A549 (cell line): Measurements from ENCODE around the gene FYB1. TPM values are rescaled to one million over a fixed set of nuclear protein-coding genes. Genes with fewer than 3 reads are reported as not detected.

Experiments
- ATAC-seq, 2 experiments: fragments of 200-7000 bp in 1 of 2; fragments of >200 bp in 1 of 2; cut with Nextera tagmentation in 1 of 2; cut with Tn5 transposase in 1 of 2; 3 replicates each; pipeline versions ENCODE4 v1.8.0 to v1.9.1; 2018 to 2020; ENCODE audit warnings: mild to moderate bottlenecking in 1 of 2, moderate library complexity in 1 of 2
- CTCF ChIA-PET: fragments of 300-600 bp; sonication (Branson Sonifier 250); formaldehyde crosslinking; extraction: SDS; loops from one replicate; lab custom pipeline; 2021; ENCODE audit warnings: antibody characterized with exemption, inconsistent platforms; lab: Yijun Ruan, JAX
- POLR2A ChIA-PET: fragments of 350-600 bp; formaldehyde crosslinking; extraction: SDS; loops from one replicate; lab custom pipeline; 2021; ENCODE audit warnings: antibody characterized with exemption, inconsistent platforms; lab: Yijun Ruan, JAX
- DNase-seq, 2 experiments: peaks; one replicate each; pipeline versions ENCODE4 v3.0.0 to v3.0.0-alpha.2; 2011 to 2016; ENCODE audit warnings: low read depth in 1 of 2, low spot score in 1 of 2
- FAIRE-seq: peaks from 2 replicates; lab custom pipeline; 2011; peaks lifted over from hg19 to GRCh38; lab: Jason Lieb, UNC
- H3K27ac ChIP-seq, 2 experiments: fragments of >200 bp; sonication (Bioruptor Twin); formaldehyde crosslinking; 3 replicates each; pipeline ENCODE4 v1.5.1; 2016 to 2017
- H3K4me1 ChIP-seq: fragments of >200 bp; sonication (Bioruptor Twin); formaldehyde crosslinking; 3 replicates; pipeline ENCODE4 v1.6.1; 2016
- H3K4me2 ChIP-seq: fragments of >200 bp; sonication (Bioruptor Twin); formaldehyde crosslinking; 3 replicates; pipeline ENCODE4 v1.6.1; 2016
- H3K4me3 ChIP-seq: fragments of >200 bp; sonication (Bioruptor Twin); formaldehyde crosslinking; 3 replicates; pipeline ENCODE4 v1.5.1; 2016
- H3K9me3 ChIP-seq: fragments of >200 bp; sonication (Bioruptor Twin); formaldehyde crosslinking; 3 replicates; pipeline ENCODE4 v1.6.1; 2016
- BHLHE40 ChIP-seq: IDR thresholded peaks from 2 replicates; pipeline ENCODE4 v1.6.1; 2012; ENCODE audit warnings: low read depth, low read length, inconsistent platforms
- CBX2 ChIP-seq: fragments of 200-600 bp; sonication (generic); IDR thresholded peaks from 2 replicates; pipeline ENCODE4 v1.6.1; 2016; ENCODE audit warnings: low read depth, mild to moderate bottlenecking, borderline replicate concordance
- CBX8 ChIP-seq: fragments of 200-600 bp; sonication (generic); IDR thresholded peaks from 2 replicates; pipeline ENCODE4 v1.6.1; 2016
- EP300 ChIP-seq, 2 experiments: fragments of >200 bp; sonication (Bioruptor Twin); formaldehyde crosslinking; IDR thresholded peaks; 2 replicates in 1 of 2; 3 replicates in 1 of 2; pipeline ENCODE4 v1.6.1; 2016 to 2017
- FOSL2 ChIP-seq, 2 experiments: fragments of 450-650 bp in 1 of 2; fragments of >200 bp in 1 of 2; sonication (Bioruptor Twin) in 1 of 2; formaldehyde crosslinking; IDR thresholded peaks; 2 replicates each; pipeline versions ENCODE4 v1.5.0 to v1.6.1; 2016 to 2020; ENCODE audit warnings: mild to moderate bottlenecking in 1 of 2, moderate library complexity in 1 of 2
- GATA3 ChIP-seq: IDR thresholded peaks from 2 replicates; pipeline ENCODE4 v1.6.1; 2012; ENCODE audit warnings: borderline replicate concordance
- HOXB13 ChIP-seq: fragments of 250-450 bp; sonication (Bioruptor Pico); IDR thresholded peaks from 2 replicates; pipeline ENCODE4 v1.5.0; 2020; ENCODE audit warnings: low read depth, mild to moderate bottlenecking, moderate library complexity
- JUNB ChIP-seq: fragments of >200 bp; sonication (Bioruptor Twin); formaldehyde crosslinking; IDR thresholded peaks from 2 replicates; pipeline ENCODE4 v1.6.1; 2016
- KDM1A ChIP-seq: fragments of 200-600 bp; sonication (generic); IDR thresholded peaks from 2 replicates; pipeline ENCODE4 v1.6.1; 2016; ENCODE audit warnings: low read depth, mild to moderate bottlenecking
- MYC ChIP-seq: IDR thresholded peaks from 2 replicates; pipeline ENCODE4 v1.6.1; 2012; ENCODE audit warnings: mild to moderate bottlenecking, inconsistent platforms, low read length, improper control_type of control experiment, borderline replicate concordance
- RAD21 ChIP-seq, 2 experiments: fragments of >200 bp in 1 of 2; sonication (Bioruptor Twin) in 1 of 2; formaldehyde crosslinking in 1 of 2; IDR thresholded peaks in 1 of 2; conservative IDR thresholded peaks in 1 of 2; 2 replicates in 1 of 2; 3 replicates in 1 of 2; pipeline ENCODE4 v1.6.1; 2012 to 2018; ENCODE audit warnings: inconsistent platforms in 1 of 2
- RFX5 ChIP-seq: fragments of 450-650 bp; IDR thresholded peaks from 2 replicates; pipeline ENCODE4 v1.7.1; 2014; ENCODE audit warnings: antibody characterized with exemption, mild to moderate bottlenecking, moderate library complexity
- SMC3 ChIP-seq: fragments of >200 bp; sonication (Bioruptor Twin); formaldehyde crosslinking; IDR thresholded peaks from 3 replicates; pipeline ENCODE4 v1.6.1; 2018; ENCODE audit warnings: inconsistent platforms
- ZFP36 ChIP-seq: fragments of 450-650 bp; IDR thresholded peaks from 2 replicates; pipeline ENCODE4 v1.6.1; 2014; ENCODE audit warnings: borderline replicate concordance; ENCODE audit not compliant: partially characterized antibody
- WGBS: methylation state at CpG from one replicate; pipeline ENCODE4 v1.1.6; 2017; ENCODE audit errors: missing lambda C conversion rate; 5-methylcytosine and 5-hydroxymethylcytosine counted together
- polyA plus RNA-seq, 4 experiments: library from polyadenylated mRNA; depleted of rRNA in 3 of 4; stranded (reverse); fragments of >200 nt; fragmentation: RNase III in 1 of 4; extraction: RNeasy Plus Mini Kit Qiagen cat#74134 plus additional on column Dnase treatment in 1 of 4; gene quantifications; 2 replicates in 3 of 4; 3 replicates in 1 of 4; pipeline ENCODE4 v1.2.3, GENCODE V29; 2011 to 2017
- TF ChIP-seq, protein P1 (sequence below): IDR thresholded peaks from 2 replicates; pipeline ENCODE4 v1.6.1; 2012
- TF ChIP-seq, protein P2 (sequence below): fragments of 250-450 bp; sonication (Bioruptor Pico); IDR thresholded peaks from 2 replicates; pipeline ENCODE4 v1.5.0; 2021; ENCODE audit warnings: mild to moderate bottlenecking, moderate library complexity, borderline replicate concordance
- TF ChIP-seq, protein P3 (sequence below): fragments of >200 bp; sonication (Bioruptor Twin); formaldehyde crosslinking; IDR thresholded peaks from 3 replicates; pipeline ENCODE4 v1.6.1; 2016
- TF ChIP-seq, protein P4 (sequence below): fragments of 200-600 bp; sonication (generic); IDR thresholded peaks from 2 replicates; pipeline ENCODE4 v1.6.1; 2016; ENCODE audit warnings: antibody characterized with exemption, mild to moderate bottlenecking, moderate library complexity

Gene FYB1
- polyA plus RNA-seq, 2 of the 4 experiments (the other 2 are of a cell fraction), result 7.4 to 34.6 TPM

DNA sequence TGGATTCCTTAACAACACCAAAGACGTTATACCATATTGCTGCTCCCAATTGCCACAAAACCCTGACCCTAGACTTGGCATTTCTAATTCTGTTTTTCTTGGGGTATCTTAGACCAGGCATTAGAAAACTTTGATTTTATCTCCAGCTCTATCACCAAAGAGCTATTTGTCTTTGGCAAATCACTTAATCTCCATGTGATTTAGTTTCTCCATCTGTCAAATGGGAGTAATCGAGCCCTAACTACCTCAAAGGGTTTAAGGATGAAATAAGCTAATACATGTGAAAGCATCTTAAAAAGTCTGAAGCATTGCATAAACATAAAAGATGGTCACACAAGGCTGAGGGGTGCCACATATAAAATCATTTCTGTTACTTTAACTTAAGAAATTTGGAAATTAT is 60.6 kb downstream of the FYB1 start:
- no peak for DNase-seq
- WGBS, result 85% methylated on average over 2 of the region's 2 CpGs
- Histone ChIP-seq H3K9me3 (no peaks in the 10 kb centered on the region), H3K4me2 (no peak overlapping the region), H3K4me1 (no peaks in the 10 kb centered on the region), H3K4me3 (no peak overlapping the region), H3K27ac (no peak overlapping the region)
- TF ChIP-seq, protein P1, sequence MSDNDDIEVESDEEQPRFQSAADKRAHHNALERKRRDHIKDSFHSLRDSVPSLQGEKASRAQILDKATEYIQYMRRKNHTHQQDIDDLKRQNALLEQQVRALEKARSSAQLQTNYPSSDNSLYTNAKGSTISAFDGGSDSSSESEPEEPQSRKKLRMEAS, result no peak
- no peak for TF ChIP-seq RAD21 (conservative IDR thresholded peaks at IDR 0.05 in 1 of 2, IDR thresholded peaks at IDR 0.05 in 1 of 2)
- TF ChIP-seq, protein P2, sequence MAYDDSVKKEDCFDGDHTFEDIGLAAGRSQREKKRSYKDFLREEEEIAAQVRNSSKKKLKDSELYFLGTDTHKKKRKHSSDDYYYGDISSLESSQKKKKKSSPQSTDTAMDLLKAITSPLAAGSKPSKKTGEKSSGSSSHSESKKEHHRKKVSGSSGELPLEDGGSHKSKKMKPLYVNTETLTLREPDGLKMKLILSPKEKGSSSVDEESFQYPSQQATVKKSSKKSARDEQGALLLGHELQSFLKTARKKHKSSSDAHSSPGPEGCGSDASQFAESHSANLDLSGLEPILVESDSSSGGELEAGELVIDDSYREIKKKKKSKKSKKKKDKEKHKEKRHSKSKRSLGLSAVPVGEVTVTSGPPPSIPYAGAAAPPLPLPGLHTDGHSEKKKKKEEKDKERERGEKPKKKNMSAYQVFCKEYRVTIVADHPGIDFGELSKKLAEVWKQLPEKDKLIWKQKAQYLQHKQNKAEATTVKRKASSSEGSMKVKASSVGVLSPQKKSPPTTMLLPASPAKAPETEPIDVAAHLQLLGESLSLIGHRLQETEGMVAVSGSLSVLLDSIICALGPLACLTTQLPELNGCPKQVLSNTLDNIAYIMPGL, result no peak
- no peak for TF ChIP-seq BHLHE40
- TF ChIP-seq MYC, result no peak
- TF ChIP-seq KDM1A, result no peak
- TF ChIP-seq SMC3, result no peak
- no peak for ATAC-seq
- ChIA-PET CTCF (interaction anchor here (1.6 kb wide), 1 partner anchor 19 kb away, joined by 3 read pairs; no protein-coding TSS in a partner anchor), POLR2A (no interaction called here)
- no peak for FAIRE-seq

DNA sequence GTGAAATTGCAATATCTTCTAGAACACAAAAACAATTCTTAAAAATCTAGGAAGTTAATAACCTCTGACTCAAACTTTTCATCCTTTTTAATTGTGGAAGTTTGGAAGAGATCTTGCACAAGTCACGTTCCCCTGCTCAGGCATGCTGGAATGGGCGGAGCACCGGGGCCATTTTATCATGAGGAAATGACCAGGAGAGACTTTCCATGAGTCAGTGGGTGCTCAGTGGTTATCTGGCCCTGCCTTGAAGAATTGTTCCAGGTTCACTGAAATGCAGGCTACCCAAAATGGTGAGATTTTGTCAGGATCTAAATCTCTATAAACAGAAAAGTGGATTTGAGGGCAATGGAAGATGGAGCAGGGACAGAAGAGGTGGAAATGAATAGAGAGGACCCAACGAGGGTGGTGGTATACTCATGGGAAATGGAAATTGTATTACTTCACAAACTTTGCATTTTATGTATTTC is 61.2 kb downstream of the FYB1 start:
- Histone ChIP-seq H3K4me1 (no peaks in the 10 kb centered on the region), H3K9me3 (no peaks in the 10 kb centered on the region), H3K27ac (no peak overlapping the region), H3K4me2 (no peak overlapping the region), H3K4me3 (no peak overlapping the region)
- no peak for TF ChIP-seq ZFP36
- no peak for TF ChIP-seq HOXB13 (CRISPR knock-in tag)
- no peak for TF ChIP-seq JUNB
- TF ChIP-seq KDM1A, result no peak
- no peak for TF ChIP-seq SMC3
- no peak for TF ChIP-seq GATA3
- TF ChIP-seq, protein P3, sequence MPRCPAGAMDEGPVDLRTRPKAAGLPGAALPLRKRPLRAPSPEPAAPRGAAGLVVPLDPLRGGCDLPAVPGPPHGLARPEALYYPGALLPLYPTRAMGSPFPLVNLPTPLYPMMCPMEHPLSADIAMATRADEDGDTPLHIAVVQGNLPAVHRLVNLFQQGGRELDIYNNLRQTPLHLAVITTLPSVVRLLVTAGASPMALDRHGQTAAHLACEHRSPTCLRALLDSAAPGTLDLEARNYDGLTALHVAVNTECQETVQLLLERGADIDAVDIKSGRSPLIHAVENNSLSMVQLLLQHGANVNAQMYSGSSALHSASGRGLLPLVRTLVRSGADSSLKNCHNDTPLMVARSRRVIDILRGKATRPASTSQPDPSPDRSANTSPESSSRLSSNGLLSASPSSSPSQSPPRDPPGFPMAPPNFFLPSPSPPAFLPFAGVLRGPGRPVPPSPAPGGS, result no peak
- TF ChIP-seq CBX2, result no peak
- TF ChIP-seq EP300 (IDR thresholded peaks at IDR 0.05), result no peak
- TF ChIP-seq RFX5, result no peak
- TF ChIP-seq, protein P4, sequence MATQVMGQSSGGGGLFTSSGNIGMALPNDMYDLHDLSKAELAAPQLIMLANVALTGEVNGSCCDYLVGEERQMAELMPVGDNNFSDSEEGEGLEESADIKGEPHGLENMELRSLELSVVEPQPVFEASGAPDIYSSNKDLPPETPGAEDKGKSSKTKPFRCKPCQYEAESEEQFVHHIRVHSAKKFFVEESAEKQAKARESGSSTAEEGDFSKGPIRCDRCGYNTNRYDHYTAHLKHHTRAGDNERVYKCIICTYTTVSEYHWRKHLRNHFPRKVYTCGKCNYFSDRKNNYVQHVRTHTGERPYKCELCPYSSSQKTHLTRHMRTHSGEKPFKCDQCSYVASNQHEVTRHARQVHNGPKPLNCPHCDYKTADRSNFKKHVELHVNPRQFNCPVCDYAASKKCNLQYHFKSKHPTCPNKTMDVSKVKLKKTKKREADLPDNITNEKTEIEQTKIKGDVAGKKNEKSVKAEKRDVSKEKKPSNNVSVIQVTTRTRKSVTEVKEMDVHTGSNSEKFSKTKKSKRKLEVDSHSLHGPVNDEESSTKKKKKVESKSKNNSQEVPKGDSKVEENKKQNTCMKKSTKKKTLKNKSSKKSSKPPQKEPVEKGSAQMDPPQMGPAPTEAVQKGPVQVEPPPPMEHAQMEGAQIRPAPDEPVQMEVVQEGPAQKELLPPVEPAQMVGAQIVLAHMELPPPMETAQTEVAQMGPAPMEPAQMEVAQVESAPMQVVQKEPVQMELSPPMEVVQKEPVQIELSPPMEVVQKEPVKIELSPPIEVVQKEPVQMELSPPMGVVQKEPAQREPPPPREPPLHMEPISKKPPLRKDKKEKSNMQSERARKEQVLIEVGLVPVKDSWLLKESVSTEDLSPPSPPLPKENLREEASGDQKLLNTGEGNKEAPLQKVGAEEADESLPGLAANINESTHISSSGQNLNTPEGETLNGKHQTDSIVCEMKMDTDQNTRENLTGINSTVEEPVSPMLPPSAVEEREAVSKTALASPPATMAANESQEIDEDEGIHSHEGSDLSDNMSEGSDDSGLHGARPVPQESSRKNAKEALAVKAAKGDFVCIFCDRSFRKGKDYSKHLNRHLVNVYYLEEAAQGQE, result no peak
- TF ChIP-seq FOSL2 (IDR thresholded peaks at IDR 0.05), result no peak
- TF ChIP-seq FOSL2 (CRISPR knock-in tag; IDR thresholded peaks at IDR 0.05), result no peak
- TF ChIP-seq CBX8, result no peak
- ATAC-seq, result no peak
- DNase-seq, result peak in 1 of 2 experiments; percentile 12
- ChIA-PET CTCF (interaction anchor here (1.0 to 1.8 kb wide), 3 partner anchors 19 to 127 kb away, joined by 3 to 9 read pairs (median 3); no protein-coding TSS in a partner anchor), POLR2A (no interaction called here)
- WGBS, result 56% methylated on average over 4 of the region's 4 CpGs
- no peak for FAIRE-seq
